Keratinocyte (primary cell): ENCODE results near the gene CLCNKB. TPM values are rescaled to one million over a fixed set of nuclear protein-coding genes. Genes with fewer than 3 reads are reported as not detected.

ENCODE experiments used
- DNase-seq: peaks from one replicate; pipeline ENCODE4 v3.0.0-alpha.2; 2011; ENCODE audit warnings: low read depth, missing footprints, low spot score
- FAIRE-seq: peaks from 2 replicates; lab custom pipeline; 2011; peaks lifted over from hg19 to GRCh38; lab: Jason Lieb, UNC
- H2AFZ ChIP-seq: 2 replicates; pipeline ENCODE4 v1.6.0; 2012; ENCODE audit warnings: low read length, control low read depth, inconsistent platforms; ENCODE audit not compliant: control insufficient read depth
- H3K27ac ChIP-seq: 2 replicates; pipeline ENCODE4 v1.5.1; 2011; ENCODE audit warnings: low read length; ENCODE audit not compliant: control insufficient read depth, insufficient read depth
- H3K27me3 ChIP-seq: 3 replicates; pipeline ENCODE4 v1.6.0; 2011; ENCODE audit warnings: low read length; ENCODE audit not compliant: control insufficient read depth, insufficient read depth; ENCODE audit errors: extremely low read depth
- H3K36me3 ChIP-seq, 2 experiments: 2 replicates in 1 of 2; 3 replicates in 1 of 2; pipeline ENCODE4 v1.5.1; 2011; ENCODE audit warnings: low read length in 2 of 2, mild to moderate bottlenecking in 1 of 2; ENCODE audit not compliant: control insufficient read depth in 2 of 2, insufficient read depth in 2 of 2; ENCODE audit errors: extremely low read depth in 1 of 2
- H3K4me1 ChIP-seq: 3 replicates; pipeline ENCODE4 v1.5.1; 2011; ENCODE audit warnings: low read length; ENCODE audit not compliant: control insufficient read depth, insufficient read depth; ENCODE audit errors: extremely low read depth
- H3K4me2 ChIP-seq: 3 replicates; pipeline ENCODE4 v1.6.0; 2011; ENCODE audit warnings: low read depth, low read length; ENCODE audit not compliant: control insufficient read depth, insufficient read depth; ENCODE audit errors: extremely low read depth
- H3K4me3 ChIP-seq, 3 experiments: fragments of 200-600 bp in 1 of 3; sonication (generic) in 1 of 3; 2 replicates in 2 of 3; 3 replicates in 1 of 3; pipeline ENCODE4 v1.5.1; 2011 to 2016; ENCODE audit warnings: low read length in 3 of 3, mild to moderate bottlenecking in 3 of 3, control low read depth in 2 of 3, inconsistent platforms in 1 of 3, low read depth in 1 of 3, mixed read lengths in 1 of 3, mixed run types in 1 of 3, moderate library complexity in 1 of 3; ENCODE audit not compliant: control insufficient read depth in 2 of 3, insufficient read depth in 2 of 3; ENCODE audit errors: extremely low read depth in 1 of 3
- H3K79me2 ChIP-seq: 2 replicates; pipeline ENCODE4 v1.6.0; 2012; ENCODE audit warnings: low read length; ENCODE audit not compliant: control insufficient read depth, insufficient read depth
- H3K9ac ChIP-seq: 3 replicates; pipeline ENCODE4 v1.6.0; 2011; ENCODE audit warnings: low read length; ENCODE audit not compliant: control insufficient read depth, insufficient read depth; ENCODE audit errors: extremely low read depth
- H3K9me1 ChIP-seq: 3 replicates; pipeline ENCODE4 v1.6.0; 2011; ENCODE audit warnings: low read length; ENCODE audit not compliant: control insufficient read depth, insufficient read depth; ENCODE audit errors: extremely low read depth
- H3K9me3 ChIP-seq: 2 replicates; pipeline ENCODE4 v1.5.1; 2012; ENCODE audit warnings: low read depth, low read length; ENCODE audit not compliant: control insufficient read depth
- H4K20me1 ChIP-seq: 3 replicates; pipeline ENCODE4 v1.6.0; 2011; ENCODE audit warnings: low read length; ENCODE audit not compliant: control insufficient read depth, insufficient read depth; ENCODE audit errors: extremely low read depth
- CTCF ChIP-seq, 3 experiments: IDR thresholded peaks in 1 of 3; conservative IDR thresholded peaks in 1 of 3; optimal IDR thresholded peaks in 1 of 3; 2 replicates in 2 of 3; 3 replicates in 1 of 3; pipeline versions ENCODE3 to v1.5.1; 2011; ENCODE audit warnings: low read length in 3 of 3, mild to moderate bottlenecking in 3 of 3, moderate library complexity in 2 of 3, control low read depth in 1 of 3, inconsistent platforms in 1 of 3; ENCODE audit not compliant: insufficient read depth in 2 of 3; ENCODE audit errors: extremely low read depth in 1 of 3
- EZH2 ChIP-seq: IDR thresholded peaks from one replicate; pipeline ENCODE4 v1.6.1; 2012; ENCODE audit warnings: inconsistent platforms, mild to moderate bottlenecking, low read length, moderate library complexity
- dilution Hi-C: fragments of 300-500 bp; cut with MboI; formaldehyde crosslinking; loops from one replicate; pipeline ENCODE4 v1.7.0; 2020; ENCODE audit warnings: low sequenced_read_pairs; ENCODE audit not compliant: extremely low pct_ligation_motif_present
- polyA plus RNA-seq, 5 experiments: library from polyadenylated mRNA; depleted of rRNA in 3 of 5; stranded (reverse) in 3 of 5; stranded (forward) in 1 of 5; unstranded in 1 of 5; fragments of >200 nt; gene quantifications; 1 replicate in 1 of 5; 2 replicates in 3 of 5; 3 replicates in 1 of 5; pipeline versions ENCODE4 v1.2.1 to v1.2.3, GENCODE V29; 2011 to 2012; ENCODE audit warnings: missing spikeins in 2 of 5, low read depth in 1 of 5, low replicate concordance in 1 of 5

CLCNKB gene
- polyA plus RNA-seq, 1 donor (not counting 4 experiments of a cell fraction or from before 2014, with no cell fraction given) = not detected

GRCh38 chr1:16048573-16049189 is 5.1 kb downstream of the CLCNKB start:
- Histone ChIP-seq H3K4me1 (peaks cover 2% of the 10 kb centered on the region), H3K9me3 (no peaks in the 10 kb centered on the region), H3K4me2 (peak overlapping the region; percentile 64), H3K4me3 (peak overlapping the region; percentile 27 to 35 (median 33)), H3K27me3 (no peaks in the 10 kb centered on the region), H3K9me1 (no peaks in the 10 kb centered on the region), H3K9ac (no peak overlapping the region), H3K79me2 (no peaks in the 10 kb centered on the region), H2AFZ (peak overlapping the region; percentile 53), H3K27ac (no peak overlapping the region), H3K36me3 (no peaks in the 10 kb centered on the region), H4K20me1 (no peaks in the 10 kb centered on the region)
- TF ChIP-seq EZH2 (no peak), CTCF (optimal IDR thresholded peaks at IDR 0.05 in 1 of 3, IDR thresholded peaks at IDR 0.05 in 1 of 3, conservative IDR thresholded peaks at IDR 0.05 in 1 of 3; ENCODE audit: extremely low read depth in 1 of 3, insufficient read depth in 2 of 3, low read length in 3 of 3) (no peak)
- dilution Hi-C loops = no loop called here
- no peak for DNase-seq
- FAIRE-seq = no peak

- no peak overlapping the region for H3K9ac ChIP-seq
- no peak for FAIRE-seq
- no peaks in the 10 kb centered on the region for H3K79me2 ChIP-seq
- H2AFZ ChIP-seq = no peak overlapping the region
- no peaks in the 10 kb centered on the region for H3K9me1 ChIP-seq
- H4K20me1 ChIP-seq = no peaks in the 10 kb centered on the region
- no peak for DNase-seq
- H3K4me2 ChIP-seq = no peak overlapping the region
- H3K4me3 ChIP-seq = no peak overlapping the region
- H3K36me3 ChIP-seq = no peaks in the 10 kb centered on the region
- no peak overlapping the region for H3K27ac ChIP-seq
- no peak for TF ChIP-seq EZH2
- TF ChIP-seq CTCF (optimal IDR thresholded peaks at IDR 0.05 in 1 of 3, IDR thresholded peaks at IDR 0.05 in 1 of 3, conservative IDR thresholded peaks at IDR 0.05 in 1 of 3; ENCODE audit: extremely low read depth in 1 of 3, insufficient read depth in 2 of 3, low read length in 3 of 3) = no peak
- peaks cover 2% of the 10 kb centered on the region for H3K4me1 ChIP-seq
- no peaks in the 10 kb centered on the region for H3K9me3 ChIP-seq
- dilution Hi-C loops = no loop called here
- no peaks in the 10 kb centered on the region for H3K27me3 ChIP-seq
Measured at GRCh38 chr1:16050328-16050727, 6.7 kb downstream of the CLCNKB start.
